PFSK-1 (cell line): Measurements from ENCODE around the gene RWDD4.

ENCODE experiments used
- FOXP2 ChIP-seq: optimal IDR thresholded peaks from 2 replicates; pipeline ENCODE3; 2011; ENCODE audit warnings: borderline replicate concordance, control low read depth, inconsistent platforms; ENCODE audit not compliant: insufficient read depth; ENCODE audit errors: extremely low read length, extremely low read depth
- POLR2AphosphoS5 ChIP-seq: IDR thresholded peaks from 2 replicates; pipeline ENCODE4 v1.6.1; 2012; ENCODE audit warnings: low read depth, mild to moderate bottlenecking, control low read depth, low read length, moderate library complexity
- REST ChIP-seq, 2 experiments: IDR thresholded peaks; 2 replicates each; pipeline versions ENCODE4 v1.6.1 to v1.8.0; 2011 to 2012; ENCODE audit warnings: low read depth in 2 of 2, low read length in 2 of 2, control low read depth in 1 of 2, inconsistent platforms in 1 of 2, mild to moderate bottlenecking in 1 of 2, moderate library complexity in 1 of 2; ENCODE audit not compliant: insufficient read depth in 1 of 2
- SIN3A ChIP-seq: IDR thresholded peaks from 2 replicates; pipeline ENCODE4 v1.6.1; 2012; ENCODE audit warnings: mild to moderate bottlenecking, low read length, moderate library complexity, borderline replicate concordance; ENCODE audit not compliant: insufficient read depth
- TAF1 ChIP-seq: IDR thresholded peaks from 2 replicates; pipeline ENCODE4 v1.6.1; 2012; ENCODE audit warnings: low read length, control low read depth, borderline replicate concordance; ENCODE audit not compliant: insufficient read depth

The RWDD4 gene

GRCh38 chr4:183618681-183619080 is 40.3 kb downstream of the RWDD4 start:
- TF ChIP-seq REST (IDR thresholded peaks at IDR 0.05; ENCODE audit: insufficient read depth in 1 of 2, low read depth in 2 of 2, low read length in 2 of 2) = no peak

- TF ChIP-seq POLR2AphosphoS5 (no peak), REST (IDR thresholded peaks at IDR 0.05; ENCODE audit: insufficient read depth in 1 of 2, low read depth in 2 of 2, low read length in 2 of 2) (no peak), FOXP2 (no peak), SIN3A (no peak), TAF1 (no peak)
Observed at GRCh38 chr4:183617075-183617474, 41.9 kb downstream of the RWDD4 start.

GRCh38 chr4:183612329-183613250 is 46.4 kb downstream of the RWDD4 start:
- TF ChIP-seq SIN3A (no peak), FOXP2 (no peak), REST (IDR thresholded peaks at IDR 0.05; ENCODE audit: insufficient read depth in 1 of 2, low read depth in 2 of 2, low read length in 2 of 2) (no peak), POLR2AphosphoS5 (no peak), TAF1 (no peak)

GRCh38 chr4:183611210-183611830 is 47.7 kb downstream of the RWDD4 start:
- no peak for TF ChIP-seq TAF1

- no peak for TF ChIP-seq POLR2AphosphoS5
- no peak for TF ChIP-seq REST (IDR thresholded peaks at IDR 0.05; ENCODE audit: insufficient read depth in 1 of 2, low read depth in 2 of 2, low read length in 2 of 2)
Observed at GRCh38 chr4:183610613-183611012, 48.4 kb downstream of the RWDD4 start.
